Measurements from ENCODE around the gene LIN7A.

Gene LIN7A

GRCh38 chr12:80862531-80862930 is 75.2 kb downstream of the LIN7A start:
- H3K9me3 ChIP-seq (ENCODE audit: severe bottlenecking): no peaks in the 10 kb centered on the region
- DNase-seq: no peak
- H3K4me3 ChIP-seq (ENCODE audit: low read depth, low read length): no peak overlapping the region
- no peaks in the 10 kb centered on the region for H3K36me3 ChIP-seq
- no peak for TF ChIP-seq CTCF (IDR thresholded peaks at IDR 0.05; ENCODE audit: low read depth, low read length)
- no peak overlapping the region for H3K27ac ChIP-seq
- no peaks in the 10 kb centered on the region for H3K27me3 ChIP-seq (ENCODE audit: insufficient read depth, low read depth, severe bottlenecking)

GRCh38 chr12:80861641-80862378 is 75.9 kb downstream of the LIN7A start:
- Histone ChIP-seq H3K27me3 (ENCODE audit: insufficient read depth, low read depth, severe bottlenecking) (no peaks in the 10 kb centered on the region), H3K9me3 (ENCODE audit: severe bottlenecking) (no peaks in the 10 kb centered on the region), H3K36me3 (no peaks in the 10 kb centered on the region), H3K4me3 (ENCODE audit: low read depth, low read length) (no peak overlapping the region), H3K27ac (no peak overlapping the region)
- TF ChIP-seq CTCF (IDR thresholded peaks at IDR 0.05; ENCODE audit: low read depth, low read length): no peak
- DNase-seq: no peak

GRCh38 chr12:80860928-80861327 is 76.8 kb downstream of the LIN7A start:
- DNase-seq: no peak
- Histone ChIP-seq H3K36me3 (no peaks in the 10 kb centered on the region), H3K9me3 (ENCODE audit: severe bottlenecking) (no peaks in the 10 kb centered on the region), H3K4me3 (ENCODE audit: low read depth, low read length) (no peak overlapping the region), H3K27ac (no peak overlapping the region), H3K27me3 (ENCODE audit: insufficient read depth, low read depth, severe bottlenecking) (no peaks in the 10 kb centered on the region)
- TF ChIP-seq CTCF (IDR thresholded peaks at IDR 0.05; ENCODE audit: low read depth, low read length): no peak

GRCh38 chr12:80860206-80860605 is 77.5 kb downstream of the LIN7A start:
- no peak overlapping the region for H3K4me3 ChIP-seq (ENCODE audit: low read depth, low read length)
- H3K27ac ChIP-seq: no peak overlapping the region
- no peaks in the 10 kb centered on the region for H3K27me3 ChIP-seq (ENCODE audit: insufficient read depth, low read depth, severe bottlenecking)

GRCh38 chr12:80858356-80858755 is 79.4 kb downstream of the LIN7A start:
- H3K36me3 ChIP-seq: no peaks in the 10 kb centered on the region
- no peak overlapping the region for H3K4me3 ChIP-seq (ENCODE audit: low read depth, low read length)
- no peak overlapping the region for H3K27ac ChIP-seq
- no peaks in the 10 kb centered on the region for H3K9me3 ChIP-seq (ENCODE audit: severe bottlenecking)
- H3K27me3 ChIP-seq (ENCODE audit: insufficient read depth, low read depth, severe bottlenecking): no peaks in the 10 kb centered on the region
- DNase-seq: no peak
- no peak for TF ChIP-seq CTCF (IDR thresholded peaks at IDR 0.05; ENCODE audit: low read depth, low read length)

More at GRCh38 chr12:80860206-80860605, 77.5 kb downstream of the LIN7A start:
- TF ChIP-seq CTCF (IDR thresholded peaks at IDR 0.05; ENCODE audit: low read depth, low read length): no peak
- H3K36me3 ChIP-seq: no peaks in the 10 kb centered on the region
- DNase-seq: no peak
- no peaks in the 10 kb centered on the region for H3K9me3 ChIP-seq (ENCODE audit: severe bottlenecking)

- no peak for TF ChIP-seq CTCF (IDR thresholded peaks at IDR 0.05; ENCODE audit: low read depth, low read length)
- Histone ChIP-seq H3K27me3 (ENCODE audit: insufficient read depth, low read depth, severe bottlenecking) (no peaks in the 10 kb centered on the region), H3K36me3 (no peaks in the 10 kb centered on the region), H3K4me3 (ENCODE audit: low read depth, low read length) (no peak overlapping the region), H3K27ac (no peak overlapping the region), H3K9me3 (ENCODE audit: severe bottlenecking) (no peaks in the 10 kb centered on the region)
- no peak for DNase-seq
Observed at GRCh38 chr12:80857311-80857710, 80.4 kb downstream of the LIN7A start.
